Activated T-helper 9 cell treated with anti-CD3 and anti-CD28 coated beads, Interleukin-2, amount 50 U/mL, for 16 hours (primary cell): Measurements from ENCODE around the gene HAUS6.
"Not testable (repeated sequence)": the region's sequence is repeated elsewhere in the genome, so short reads cannot be mapped to it uniquely, and the experiment has no call there.

Experiments
- DNase-seq: peaks from one replicate; pipeline ENCODE4 v3.0.0-alpha.2; 2020; ENCODE audit warnings: low read depth

HAUS6 gene, protein sequence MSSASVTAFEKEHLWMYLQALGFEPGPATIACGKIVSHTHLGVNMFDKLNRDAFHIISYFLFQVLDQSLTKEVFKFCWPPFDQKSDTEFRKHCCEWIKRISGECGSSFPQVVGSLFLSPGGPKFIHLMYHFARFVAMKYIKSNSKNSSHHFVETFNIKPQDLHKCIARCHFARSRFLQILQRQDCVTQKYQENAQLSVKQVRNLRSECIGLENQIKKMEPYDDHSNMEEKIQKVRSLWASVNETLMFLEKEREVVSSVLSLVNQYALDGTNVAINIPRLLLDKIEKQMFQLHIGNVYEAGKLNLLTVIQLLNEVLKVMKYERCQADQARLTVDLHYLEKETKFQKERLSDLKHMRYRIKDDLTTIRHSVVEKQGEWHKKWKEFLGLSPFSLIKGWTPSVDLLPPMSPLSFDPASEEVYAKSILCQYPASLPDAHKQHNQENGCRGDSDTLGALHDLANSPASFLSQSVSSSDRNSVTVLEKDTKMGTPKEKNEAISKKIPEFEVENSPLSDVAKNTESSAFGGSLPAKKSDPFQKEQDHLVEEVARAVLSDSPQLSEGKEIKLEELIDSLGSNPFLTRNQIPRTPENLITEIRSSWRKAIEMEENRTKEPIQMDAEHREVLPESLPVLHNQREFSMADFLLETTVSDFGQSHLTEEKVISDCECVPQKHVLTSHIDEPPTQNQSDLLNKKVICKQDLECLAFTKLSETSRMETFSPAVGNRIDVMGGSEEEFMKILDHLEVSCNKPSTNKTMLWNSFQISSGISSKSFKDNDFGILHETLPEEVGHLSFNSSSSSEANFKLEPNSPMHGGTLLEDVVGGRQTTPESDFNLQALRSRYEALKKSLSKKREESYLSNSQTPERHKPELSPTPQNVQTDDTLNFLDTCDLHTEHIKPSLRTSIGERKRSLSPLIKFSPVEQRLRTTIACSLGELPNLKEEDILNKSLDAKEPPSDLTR

DNA sequence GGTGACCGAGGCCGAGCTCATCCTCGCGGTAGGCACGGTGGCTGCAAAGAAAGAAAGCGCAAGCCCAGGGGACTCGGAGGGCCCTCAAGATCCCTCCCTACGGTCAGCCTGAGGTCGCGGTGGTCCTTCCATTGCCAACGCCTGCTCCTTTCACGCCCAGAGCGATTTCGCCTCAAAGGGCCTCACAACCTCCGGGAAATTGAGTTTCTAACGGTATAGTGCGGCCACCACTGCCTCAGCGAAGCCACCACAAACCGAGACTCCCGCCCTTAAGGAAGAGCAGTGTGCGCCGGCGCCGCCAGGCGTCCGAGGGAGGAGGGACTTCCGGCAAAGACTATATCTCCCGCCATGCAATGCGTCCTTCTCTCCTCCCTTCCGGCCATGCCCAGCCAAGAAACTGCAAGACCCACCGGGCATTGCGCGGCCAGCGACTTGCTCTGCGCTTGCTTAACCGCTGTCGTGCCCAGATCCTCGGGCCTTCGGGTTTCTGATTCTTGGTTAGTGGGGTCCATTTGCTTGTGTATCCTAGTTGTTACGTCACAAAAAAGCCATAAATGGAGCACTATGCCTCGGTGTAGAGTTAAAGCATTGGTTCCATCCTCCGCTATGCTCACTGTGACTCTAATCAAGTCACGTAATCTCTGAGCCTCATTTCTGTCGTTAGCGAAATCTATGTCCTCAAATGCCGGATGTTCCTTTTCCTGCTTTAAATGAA, at the start of gene HAUS6:
TSS of gene HAUS6 (minus strand) at position 274 of the 715 bp plus-strand sequence. CDS start at position 21, 253 bp downstream.
- DNase-seq: peak; percentile 88

DNA sequence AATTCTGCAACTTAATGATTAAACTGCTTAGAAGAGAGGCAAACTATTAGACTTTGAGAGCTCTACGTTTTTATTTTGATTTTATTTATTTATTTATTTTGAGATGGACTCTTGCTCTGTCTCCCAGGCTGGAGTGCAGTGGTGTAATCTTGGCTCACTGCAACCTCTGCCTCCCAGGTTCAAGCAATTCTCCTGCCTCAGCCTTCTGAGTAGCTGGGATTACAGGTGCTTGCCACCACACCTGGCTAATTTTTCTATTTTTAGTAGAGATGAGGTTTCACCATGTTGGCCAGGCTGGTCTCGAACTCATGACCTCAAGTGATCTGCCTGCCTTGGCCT, 49.4 kb upstream of the HAUS6 start:
- DNase-seq: not testable (repeated sequence)

GRCh38 chr9:19151425-19152159, 48.9 kb upstream of the HAUS6 start:
- DNase-seq: no peak

DNA sequence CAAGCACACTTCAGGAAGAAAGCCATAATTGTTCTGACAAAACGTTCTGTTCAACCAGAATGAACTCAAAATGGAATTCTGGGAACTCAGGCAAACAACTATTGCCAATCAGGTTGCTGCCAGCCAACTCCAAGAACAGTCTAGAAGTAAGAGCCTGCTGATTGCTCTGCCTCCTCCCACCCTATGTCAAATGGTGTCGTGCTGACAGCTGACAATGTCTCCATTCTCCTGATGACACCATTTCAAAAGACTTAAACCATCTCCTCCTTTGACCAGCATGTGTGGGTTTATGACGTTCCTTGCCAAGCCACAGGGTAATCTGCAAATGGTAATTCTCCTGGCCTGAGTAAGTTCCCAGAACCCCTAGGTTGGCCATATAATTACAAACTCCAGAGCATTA, 46.5 kb upstream of the HAUS6 start:
- DNase-seq: no peak

DNA sequence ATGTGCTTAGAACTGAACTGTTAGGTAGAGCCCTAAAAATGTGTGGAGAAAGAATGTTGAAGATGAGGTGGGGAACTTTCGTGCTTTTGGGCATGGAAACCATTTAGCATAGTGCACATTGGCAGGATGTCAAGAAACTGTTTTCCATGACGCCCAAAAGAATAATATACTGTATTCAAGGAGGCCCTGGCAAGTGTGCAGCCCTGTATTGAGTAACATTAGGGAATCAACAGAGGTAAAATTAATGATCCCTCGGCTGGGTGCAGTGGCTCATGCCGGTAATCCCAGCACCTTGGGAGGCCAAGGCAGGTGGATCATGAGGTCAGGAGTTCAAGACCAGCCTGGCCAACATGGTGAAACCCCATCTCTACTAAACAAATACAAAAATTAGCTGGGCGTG, 45.5 kb upstream of the HAUS6 start:
- DNase-seq: no peak

- no peak for DNase-seq
These were observed 43.8 kb upstream of the HAUS6 start for GRCh38 chr9:19146441-19147024.

- no peak for DNase-seq
These were observed 43.2 kb upstream of the HAUS6 start for GRCh38 chr9:19145881-19146280.

DNA sequence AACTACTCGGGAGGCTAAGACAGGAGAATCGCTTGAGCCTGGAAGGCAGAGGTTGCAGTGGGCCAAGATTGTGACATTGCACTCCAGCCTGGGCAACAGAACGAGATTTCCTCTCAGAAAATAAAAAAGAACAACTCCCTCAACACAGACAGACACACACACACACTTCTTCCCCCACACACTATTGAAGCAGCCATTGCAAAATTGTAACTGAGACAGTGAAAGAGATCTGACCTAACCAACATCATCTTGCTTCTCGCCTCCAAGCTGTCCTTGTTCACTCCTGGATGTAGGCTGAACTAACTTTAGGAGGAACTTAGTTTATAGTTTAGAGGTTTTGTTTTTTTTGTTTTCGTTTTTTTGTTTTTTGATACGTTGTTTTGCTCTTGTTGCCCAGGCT, 37.6 kb upstream of the HAUS6 start:
- no peak for DNase-seq

DNA sequence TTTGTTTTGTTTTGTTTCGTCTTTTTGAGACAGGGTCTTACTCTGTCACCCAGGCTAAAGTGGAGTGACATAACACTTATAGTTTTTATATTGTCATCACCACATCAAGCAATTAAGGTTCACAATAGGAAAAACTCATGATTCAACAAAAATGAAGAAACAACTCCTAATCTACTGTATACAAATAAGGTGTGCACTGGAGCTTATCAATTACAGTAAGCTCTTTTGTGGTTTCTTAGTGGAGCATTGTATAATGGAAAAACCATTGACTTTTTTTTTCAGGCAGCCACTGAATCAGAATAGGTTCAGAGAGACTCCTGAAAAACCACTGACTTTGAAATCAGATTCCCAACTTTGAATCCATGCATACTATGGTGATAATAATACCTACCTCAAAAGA, 35.4 kb upstream of the HAUS6 start:
- DNase-seq: no peak

GRCh38 chr9:19137282-19137681, 34.6 kb upstream of the HAUS6 start:
- no peak for DNase-seq

DNA sequence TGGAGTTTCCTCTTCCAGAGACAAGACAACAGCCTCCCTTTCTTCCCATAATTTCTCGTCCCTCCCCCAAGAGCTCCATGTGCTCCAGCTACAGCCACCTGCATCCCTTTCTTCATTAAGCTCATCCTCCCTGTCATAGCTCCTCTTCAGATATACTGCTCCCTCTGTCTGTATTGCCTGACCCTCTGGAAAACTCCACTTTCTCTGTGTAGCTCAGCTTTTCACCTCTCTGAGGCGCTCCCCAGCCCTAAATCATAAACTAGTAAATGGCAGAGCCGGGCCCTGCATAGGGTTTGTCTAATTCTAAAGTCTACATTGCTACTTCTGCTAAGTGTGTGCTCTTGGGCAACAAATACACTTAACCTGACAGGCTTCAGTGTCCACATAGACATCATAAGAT, 33.4 kb upstream of the HAUS6 start:
- no peak for DNase-seq

GRCh38 chr9:19133549-19134345, 31.0 kb upstream of the HAUS6 start:
- DNase-seq: no peak

DNA sequence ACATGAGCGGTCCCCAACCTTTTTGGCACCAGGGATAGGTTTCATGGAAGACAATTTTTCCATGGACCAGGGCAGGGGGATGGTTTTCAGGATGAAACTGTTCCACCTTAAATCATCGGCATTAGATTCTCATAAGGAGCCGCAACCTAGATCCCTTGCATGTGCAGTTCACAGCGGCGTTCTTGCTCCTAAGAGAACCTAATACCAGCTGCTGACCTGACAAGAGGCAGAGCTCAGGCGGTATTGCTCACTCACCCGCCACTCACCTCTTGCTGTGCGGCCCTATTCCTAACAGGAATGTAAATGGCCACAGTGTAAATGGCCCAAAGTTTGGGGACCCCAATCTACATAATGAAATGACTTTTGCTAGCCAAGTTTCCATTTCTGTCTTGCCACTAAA, 27.7 kb upstream of the HAUS6 start:
- DNase-seq: no peak

GRCh38 chr9:19127871-19128500, 25.3 kb upstream of the HAUS6 start:
- peak; percentile 14 for DNase-seq

- DNase-seq: no peak
These were observed 21.7 kb upstream of the HAUS6 start for GRCh38 chr9:19124430-19124793.

DNA sequence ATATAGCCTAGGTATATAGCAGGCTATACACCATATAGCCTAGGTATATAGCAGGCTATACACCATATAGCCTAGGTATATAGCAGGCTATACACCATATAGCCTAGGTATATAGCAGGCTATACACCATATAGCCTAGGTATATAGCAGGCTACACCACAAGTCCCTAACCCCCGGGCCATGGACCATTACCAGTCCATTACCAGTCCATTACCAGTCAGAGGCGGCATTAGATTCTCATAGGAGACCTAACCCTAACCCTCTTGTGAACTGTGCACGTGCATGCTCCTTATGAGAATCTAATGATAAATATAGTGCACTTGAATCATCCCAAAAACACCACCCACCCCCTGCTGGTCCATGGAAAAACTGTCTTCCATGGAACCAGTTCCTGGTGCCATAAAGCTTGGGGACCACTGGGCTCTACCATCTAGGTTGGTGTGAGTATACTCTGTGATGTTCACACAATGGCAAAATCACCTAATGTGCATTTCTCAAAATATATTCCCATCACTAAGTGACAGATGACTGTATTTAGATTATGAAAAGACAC, 19.9 kb upstream of the HAUS6 start:
- no peak for DNase-seq

DNA sequence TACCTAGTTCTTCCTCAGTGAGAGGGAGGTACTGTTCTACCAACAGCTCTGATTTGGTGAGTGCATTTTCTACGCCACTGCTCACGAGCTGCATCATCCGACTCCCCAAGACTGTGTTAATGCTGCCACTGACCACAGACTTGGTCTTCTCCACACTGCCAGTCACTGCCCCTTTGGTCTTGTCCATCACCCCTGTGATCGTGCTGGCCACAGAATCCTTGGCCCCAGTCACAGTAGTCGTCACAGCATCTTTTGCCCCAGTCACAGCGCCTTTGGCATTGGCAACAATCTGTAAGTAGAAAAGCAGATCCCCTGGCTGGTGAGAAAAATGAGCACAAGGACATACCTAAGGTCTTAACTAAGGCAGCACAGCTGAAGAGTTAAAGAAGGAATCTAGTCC, 18.2 kb upstream of the HAUS6 start:
- DNase-seq: no peak

DNA sequence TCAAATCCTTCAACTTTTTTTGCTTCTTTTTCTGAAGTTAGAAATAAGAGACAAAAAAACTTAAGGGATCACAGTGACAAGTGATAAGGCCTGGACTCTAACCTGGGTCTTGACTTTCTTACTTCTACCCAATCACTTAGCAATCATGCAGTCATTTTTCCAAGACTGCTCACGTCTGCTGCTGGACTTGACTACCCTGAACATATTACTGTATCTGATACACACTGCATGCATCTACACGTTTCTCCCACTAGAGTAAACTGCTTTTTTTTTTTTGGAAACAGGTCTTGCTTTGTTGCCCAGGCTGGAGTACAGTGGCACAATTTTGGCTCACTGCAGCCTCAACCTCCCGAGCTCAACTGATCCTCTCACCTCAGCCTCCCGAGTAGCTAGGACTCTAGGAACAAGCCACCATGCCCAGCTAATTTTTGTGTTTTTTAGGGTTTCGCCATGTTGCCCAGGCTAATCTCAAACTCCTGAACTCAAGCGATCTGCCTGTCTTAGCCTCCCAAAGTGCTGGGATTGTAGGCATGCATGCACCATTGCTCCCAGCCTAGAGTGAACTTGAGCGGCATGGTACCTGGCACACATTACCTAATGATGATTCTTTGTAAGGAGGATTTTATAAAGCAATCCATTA, 17.2 kb upstream of the HAUS6 start:
- no peak for DNase-seq

GRCh38 chr9:19119246-19119645, 16.5 kb upstream of the HAUS6 start:
- no peak for DNase-seq
